ENCODE results near the gene ANXA2.

ANXA2 gene

DNA sequence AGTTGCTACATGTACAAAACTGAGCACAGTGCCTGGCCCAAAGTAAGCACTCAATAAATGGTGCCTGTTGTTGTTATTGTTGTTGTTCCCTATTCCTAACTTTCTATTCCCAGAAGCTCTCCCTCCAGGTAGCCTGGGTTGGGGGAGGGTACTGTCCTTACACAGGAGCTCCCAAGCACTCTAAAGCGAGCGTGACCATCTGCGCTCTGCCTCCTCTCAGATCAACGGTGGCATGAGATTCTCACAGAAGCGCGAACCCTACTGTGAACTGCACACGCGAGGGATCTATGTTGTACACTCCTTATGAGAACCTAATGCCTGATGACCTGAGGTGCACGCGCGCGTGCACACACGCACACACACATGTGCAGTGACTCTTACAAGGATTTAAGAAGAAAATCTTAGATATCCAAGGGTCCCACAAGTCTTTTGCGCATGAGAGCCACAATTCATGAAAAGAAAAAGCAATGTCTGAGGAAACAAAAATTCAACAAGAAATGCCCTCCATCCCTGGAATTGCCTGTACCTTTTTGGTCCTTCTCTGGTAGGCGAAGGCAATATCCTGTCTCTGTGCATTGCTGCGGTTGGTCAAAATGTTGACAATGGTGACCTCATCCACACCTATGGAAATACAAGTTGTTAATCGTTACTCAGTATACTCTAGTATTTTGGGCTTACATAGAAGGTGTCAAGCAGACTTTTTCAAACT is 33.7 kb downstream of the ANXA2 start:
- no peak for DNase-seq

DNA sequence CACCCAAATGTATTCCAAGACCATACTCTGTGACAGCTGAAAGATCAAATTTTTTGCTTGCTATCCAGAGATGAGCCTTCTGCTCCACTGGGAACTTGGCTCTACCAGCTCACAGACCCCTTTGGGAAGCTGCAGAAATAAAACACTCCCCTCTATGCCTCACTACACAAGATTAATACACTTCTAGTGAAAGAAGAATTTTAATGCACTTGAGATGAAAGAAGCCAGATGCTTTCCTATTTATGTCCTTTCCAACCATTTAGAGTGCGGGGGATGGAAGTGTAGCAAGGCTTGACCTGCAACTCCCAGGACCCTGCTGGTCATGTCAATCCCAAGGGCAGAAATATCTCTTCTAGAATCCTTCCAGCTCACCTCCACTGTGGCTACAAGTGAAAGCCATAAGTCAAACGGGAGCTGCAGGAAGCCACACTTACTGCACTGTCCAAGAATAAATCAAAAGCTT is 34.7 kb downstream of the ANXA2 start:
- no peak for DNase-seq

DNA sequence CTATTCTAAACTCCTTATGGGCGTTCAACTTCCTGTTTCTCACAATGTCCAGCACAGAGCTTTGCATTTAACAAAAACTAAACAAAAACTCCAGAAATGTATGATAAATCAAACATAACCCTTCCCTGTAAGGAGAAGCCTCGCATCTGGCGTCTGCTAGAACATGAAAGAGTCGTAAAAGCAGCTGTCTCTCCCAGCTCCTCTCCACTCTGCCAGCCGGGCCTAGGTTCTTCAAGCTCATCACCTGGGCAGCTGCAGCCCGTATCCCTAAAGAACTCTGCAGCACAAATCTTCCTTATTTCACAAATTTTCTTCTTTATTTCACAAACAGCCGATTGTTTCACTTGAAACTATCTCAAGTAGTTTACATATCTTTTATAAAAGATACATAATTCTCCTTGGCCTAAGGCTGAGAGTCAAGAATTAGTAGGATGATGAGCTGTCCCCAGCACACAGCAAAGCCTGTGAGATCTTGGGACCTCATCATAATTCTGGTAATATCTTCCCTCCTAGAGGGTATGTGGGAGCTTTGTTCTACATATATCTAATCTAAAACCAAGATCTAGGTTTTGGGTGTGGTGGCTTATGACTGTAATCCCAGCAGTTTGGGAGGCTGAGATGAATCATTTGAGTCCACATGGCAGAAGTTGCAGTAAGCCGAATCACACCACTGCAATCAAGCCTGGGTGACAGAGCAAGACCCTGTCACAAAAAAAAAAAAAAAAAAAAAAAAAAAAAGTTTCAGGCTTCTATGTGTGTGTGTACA is 35.3 kb downstream of the ANXA2 start:
- DNase-seq = no peak

DNA sequence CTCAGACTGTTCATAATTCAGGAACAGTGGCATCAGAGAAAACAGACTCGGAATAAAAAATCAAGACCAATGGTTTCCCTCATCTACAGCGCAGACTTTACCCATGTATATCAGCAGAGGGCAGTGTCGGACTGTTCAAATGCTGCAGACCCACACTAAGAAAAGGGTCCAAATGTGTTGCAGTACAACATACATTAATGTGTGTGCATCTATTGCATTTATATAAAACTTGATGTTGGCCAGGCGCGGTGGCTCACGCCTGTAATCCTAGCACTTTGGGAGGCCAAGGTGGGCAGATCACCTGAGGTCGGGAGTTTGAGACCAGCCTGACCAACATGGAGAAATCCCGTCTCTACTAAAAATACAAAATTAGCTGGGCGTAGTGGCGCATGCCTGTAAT is 38.0 kb downstream of the ANXA2 start:
- DNase-seq = peak; percentile 18

DNA sequence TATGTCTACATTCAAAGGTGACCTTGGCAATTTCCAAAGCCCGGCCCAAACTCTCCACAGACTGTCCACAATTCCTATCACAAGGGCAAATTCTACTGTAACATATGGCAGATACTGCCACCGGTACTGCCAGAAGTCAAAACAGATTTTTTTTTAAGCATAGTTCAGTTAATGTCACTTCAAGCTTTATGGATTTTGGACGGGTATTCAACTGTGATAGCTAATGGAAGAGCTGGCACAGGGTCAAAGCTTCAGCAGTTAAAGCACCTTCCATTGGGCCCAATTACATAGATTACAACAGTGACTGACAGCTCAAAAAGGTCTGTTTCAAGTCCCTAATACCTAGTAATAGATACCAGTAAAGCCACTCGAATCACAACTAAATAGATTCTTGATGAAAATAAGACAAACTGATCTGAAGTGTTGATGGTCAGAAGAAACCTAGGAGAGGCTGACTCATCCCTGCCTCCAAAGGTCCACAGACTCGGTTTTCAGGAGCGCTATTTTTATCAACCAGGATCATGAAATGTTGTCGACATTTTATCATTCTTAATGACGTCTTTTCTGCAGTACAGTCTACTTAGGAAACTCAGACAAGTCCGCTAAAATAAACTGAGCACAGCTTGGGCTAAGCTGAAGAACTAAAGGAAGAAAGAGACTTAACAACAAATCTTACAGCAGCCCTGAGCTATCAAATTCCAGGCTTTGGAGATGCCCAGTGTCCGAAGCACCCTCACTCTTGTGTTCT is 38.7 kb downstream of the ANXA2 start:
- no peak for DNase-seq

DNA sequence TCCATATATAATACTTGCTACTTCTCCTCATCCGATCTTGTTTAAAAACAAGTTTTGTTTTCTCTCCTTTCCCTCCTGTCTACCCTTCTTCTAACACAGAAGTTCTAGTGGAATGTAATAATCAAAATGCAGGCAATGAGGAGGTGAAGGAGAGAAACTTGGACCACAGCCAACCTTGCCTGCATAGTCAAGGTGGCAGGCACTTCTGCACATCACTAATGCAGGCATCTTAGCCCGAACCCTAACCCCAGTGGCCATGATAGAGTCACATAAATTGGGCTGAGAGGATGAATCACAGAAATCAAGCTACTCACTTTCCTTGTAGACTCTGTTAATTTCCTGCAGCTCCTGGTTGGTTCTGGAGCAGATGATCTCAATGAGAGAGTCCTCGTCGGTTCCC is 41.0 kb downstream of the ANXA2 start:
- no peak for DNase-seq

DNA sequence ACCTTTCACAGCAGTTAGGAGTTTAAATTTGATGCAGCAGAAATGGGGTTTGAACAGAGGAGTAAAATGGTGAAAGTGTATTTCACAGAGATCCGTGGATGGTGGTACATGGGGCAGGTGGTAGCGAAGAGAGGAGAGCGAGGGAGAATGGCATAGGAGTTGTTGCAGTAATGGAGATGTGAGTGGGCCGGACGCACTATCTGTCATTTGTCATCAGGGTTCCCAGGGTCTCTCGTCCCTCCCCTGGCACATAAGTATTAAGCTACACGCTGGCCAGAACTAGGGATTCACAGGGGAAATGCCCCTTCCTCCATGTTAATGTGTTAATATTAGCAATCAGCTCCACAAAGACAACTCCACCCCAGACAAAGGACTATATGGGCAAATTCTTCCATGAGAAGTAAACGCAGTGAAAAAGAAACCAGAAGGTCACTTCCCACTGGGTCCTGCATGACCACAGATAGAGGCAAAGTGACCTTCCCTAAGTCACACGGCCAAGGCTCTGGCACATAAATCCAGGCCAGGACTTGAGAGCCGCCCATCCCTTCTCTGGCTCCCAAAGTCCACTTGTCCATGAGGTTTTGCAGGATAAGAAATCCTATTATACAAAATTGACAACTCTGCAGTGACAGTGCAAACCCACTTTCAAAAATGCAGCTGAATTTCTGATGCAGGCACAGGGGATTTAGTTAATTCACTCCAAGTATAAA is 42.5 kb downstream of the ANXA2 start:
- no peak for DNase-seq

DNA sequence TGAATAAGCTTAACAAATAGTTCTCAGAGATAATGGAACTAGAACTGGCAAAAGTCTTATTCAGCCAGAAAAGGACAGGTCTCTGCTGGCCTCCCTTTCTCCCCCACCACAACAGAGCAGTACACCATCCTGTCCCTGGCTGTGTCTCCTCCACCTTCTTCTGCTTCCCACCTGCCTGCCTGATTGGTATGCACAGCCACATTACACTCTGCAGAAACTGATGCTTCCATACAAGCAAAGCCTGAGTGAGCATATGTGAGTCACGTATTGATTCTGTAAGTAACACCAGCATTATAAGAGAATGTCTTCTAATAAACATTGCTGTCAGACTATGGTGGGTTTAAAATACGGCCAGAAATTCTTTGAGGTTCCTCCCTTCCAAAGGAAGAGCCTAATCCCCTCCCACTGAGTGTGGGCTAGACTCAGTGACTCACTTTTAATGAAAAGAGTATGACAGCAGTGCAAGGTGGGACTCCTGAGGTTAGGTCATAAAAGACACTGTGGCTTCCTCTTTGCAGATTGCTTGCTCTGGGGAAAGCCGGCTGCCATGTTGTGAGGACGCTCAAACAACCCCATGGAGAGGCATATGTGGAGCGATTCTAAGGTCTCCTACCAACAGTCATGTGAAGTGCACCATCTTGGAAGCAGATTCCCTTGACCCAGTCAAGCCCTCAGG is 44.4 kb downstream of the ANXA2 start:
- no peak for DNase-seq

DNA sequence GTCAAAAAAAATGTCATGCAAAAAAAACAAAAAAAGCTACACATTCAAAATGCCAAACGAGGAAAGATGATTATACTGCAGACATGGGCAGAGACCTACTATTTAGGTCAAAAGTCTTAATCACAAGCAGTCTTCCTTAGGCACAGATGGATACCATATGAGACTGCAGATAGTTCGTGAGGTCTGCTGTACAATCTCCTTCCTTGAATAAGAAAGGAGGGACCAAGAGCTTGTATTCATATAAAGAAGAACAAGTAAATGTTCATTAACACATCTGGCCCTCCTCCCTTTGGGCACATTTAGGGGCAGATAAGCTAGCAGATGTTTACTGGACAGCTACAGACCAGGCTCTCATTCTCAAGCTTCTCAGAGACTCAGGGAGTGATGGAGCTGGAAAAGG is 45.3 kb downstream of the ANXA2 start:
- DNase-seq = no peak

DNA sequence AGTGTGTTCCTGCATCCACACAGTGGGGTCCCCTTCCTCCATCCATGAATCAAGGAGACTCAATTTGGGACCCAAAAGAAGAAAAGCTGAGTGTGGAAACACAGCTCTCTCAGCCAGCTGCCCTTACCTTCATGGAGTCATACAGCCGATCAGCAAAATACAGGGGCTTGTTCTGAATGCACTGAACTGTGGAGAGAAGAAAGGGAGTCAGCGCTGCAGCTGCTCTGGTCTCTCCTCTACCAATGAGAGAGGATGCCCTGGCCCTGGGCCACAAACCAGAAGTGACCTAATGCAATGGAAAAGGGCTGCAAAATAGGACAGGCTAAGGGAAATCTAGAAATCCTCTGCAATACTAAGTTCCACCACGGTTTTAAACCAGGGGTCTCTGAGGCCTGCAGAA is 46.7 kb downstream of the ANXA2 start:
- no peak for DNase-seq

DNA sequence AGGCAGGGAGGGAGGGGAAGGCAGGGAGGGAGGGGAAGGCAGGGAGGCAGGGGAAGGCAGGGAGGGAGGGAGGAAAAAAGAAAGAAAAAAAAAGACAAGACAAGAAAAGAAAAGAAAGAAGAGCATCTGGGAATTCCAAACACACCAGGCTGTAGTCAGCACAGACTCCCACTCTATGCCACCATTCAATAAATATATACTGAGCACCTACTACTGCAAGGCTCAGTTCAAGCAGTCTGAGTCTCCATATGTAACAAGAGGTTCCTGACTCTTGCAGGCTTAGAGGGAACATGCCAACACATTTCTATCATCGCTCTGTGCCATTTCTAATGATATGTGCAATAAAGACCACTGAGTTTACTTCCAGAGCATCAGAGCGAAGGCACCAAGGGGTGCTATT is 47.7 kb downstream of the ANXA2 start:
- no peak for DNase-seq

DNA sequence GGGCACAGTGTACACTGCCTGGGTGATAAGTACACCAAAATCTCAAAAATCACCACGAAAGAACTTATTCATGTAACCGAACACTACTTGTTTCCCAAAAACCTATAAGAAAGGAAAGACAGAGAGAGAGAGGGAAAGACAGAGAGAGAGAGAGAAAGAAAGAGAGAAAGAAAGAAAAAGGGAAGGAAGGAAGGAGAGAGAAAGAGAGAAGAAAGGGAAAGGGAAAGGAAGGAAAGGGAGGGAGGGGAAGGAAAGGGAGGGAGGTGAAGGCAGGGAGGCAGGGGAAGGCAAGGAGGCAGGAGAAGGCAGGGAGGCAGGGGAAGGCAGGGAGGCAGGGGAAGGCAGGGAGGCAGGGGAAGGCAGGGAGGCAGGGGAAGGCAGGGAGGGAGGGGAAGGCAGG is 48.2 kb downstream of the ANXA2 start:
- DNase-seq = no peak

DNA sequence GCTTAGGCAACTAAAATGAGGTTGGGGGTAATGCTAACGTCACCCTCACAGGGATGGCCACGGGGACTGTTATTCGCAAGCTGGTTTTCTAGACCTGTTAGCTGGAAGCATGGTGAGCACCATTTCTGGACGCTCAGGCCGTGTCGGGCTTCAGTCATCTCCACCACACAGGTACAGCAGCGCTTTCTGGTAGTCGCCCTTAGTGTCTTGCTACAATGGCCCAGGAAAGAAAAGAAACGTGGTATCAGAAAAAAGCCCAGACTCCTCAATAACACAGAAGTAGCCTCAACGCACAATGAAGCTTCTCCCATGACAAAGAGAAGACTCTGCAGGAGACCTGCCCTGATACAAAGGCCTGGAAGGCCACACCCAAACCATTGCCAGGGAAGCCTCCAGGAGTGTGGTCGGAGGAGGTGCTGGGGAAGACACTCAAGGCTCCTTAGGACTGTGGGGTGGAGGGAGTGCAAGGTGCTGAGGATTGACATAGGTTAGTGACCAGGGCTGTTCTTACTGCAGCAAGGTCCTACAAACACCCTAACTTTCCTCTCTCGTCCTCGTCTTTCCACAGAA is 50.2 kb downstream of the ANXA2 start:
- no peak for DNase-seq

DNA sequence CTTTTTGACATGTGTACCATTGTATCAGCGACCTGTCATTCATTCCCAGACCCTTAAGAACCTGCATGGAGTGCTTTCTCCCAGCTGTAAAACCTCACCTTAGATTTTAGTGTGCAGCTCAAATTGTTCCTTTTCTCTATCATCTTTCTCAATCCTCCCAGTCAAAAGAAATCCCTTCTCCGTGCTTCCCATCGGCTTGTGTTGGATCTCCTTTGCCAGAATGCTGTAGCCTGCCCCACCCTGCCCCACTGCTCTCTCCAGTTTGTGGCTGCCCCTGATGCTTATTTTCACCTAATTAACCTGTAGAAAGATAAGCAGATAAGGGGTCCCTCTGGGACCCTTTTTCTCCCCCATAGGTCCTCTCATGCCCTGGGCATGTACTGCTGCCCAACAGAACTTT is 51.1 kb downstream of the ANXA2 start:
- DNase-seq = no peak

DNA sequence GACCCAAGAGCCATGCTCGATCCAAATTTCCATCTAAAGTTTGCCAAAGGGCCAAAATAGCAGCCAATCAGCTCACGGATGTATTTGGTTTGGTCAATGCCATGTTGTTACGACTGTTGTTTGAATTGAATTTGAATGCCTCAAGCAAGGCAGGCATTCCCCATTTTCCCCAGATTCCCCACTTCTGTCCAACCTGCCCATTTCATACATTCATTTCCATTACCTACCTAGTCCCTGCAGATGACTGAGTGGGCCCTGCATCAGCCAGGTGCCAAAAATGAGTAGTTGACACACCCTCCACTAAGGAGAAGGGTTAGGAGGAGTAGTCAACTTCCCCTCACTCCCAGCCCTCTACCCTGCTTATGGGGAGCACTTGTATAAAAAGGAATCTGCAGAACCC is 51.7 kb downstream of the ANXA2 start:
- no peak for DNase-seq

DNA sequence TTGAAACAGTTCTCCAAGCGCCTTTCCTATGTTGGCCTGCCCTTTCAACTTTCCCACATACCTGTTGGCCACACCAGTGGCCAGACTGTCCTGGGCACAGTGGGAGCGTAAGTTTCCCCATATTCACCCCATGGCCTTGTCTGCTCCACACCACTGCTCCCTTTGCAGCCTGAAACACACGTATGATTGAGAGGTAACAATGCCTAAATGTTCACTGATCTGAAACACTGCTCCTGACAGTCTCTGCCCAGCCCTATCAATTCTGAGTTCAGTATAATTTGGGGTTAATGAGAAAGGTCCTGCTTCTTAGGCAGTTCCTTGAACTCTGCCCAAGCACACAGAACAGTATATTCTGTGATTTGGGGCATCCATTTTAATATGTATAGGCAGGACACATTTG is 52.2 kb downstream of the ANXA2 start:
- no peak for DNase-seq

DNA sequence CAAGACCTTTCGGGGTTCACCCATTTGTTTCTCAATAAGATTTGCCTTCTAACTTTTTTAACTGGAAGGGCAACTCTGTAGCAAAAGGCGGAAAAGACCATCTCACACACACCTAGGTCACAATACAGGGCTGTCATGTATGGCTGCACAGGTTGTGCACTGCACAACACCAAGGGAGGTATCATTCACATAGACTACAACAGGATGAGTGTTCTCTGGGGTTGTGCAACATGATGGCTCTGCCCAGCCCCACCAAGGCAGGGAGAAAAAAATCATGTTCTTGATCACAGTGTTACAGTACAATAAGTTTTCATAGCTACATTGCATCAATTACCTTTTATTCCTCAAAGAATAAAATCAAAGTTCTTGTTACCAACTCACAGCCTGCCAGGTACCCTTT is 52.8 kb downstream of the ANXA2 start:
- no peak for DNase-seq

DNA sequence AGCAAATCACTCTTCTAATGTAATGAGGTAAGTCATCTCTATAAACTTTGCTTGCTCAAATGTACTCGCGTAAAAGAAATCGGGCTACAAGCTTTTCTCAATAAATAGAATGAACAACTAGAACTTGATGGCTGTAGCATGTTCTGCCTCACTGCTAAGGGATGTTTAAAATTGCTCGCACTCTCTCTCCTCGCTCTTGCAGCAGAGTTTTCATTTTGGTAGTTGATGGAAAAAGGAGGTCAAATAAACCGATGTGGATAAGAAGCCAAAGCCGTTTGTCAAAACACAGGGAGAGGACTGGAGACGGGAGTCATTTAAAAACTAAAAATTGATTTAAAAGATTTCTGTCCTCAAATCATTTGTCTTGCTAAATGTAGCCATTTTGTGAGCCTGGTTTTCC is 53.3 kb downstream of the ANXA2 start:
- no peak for DNase-seq

DNA sequence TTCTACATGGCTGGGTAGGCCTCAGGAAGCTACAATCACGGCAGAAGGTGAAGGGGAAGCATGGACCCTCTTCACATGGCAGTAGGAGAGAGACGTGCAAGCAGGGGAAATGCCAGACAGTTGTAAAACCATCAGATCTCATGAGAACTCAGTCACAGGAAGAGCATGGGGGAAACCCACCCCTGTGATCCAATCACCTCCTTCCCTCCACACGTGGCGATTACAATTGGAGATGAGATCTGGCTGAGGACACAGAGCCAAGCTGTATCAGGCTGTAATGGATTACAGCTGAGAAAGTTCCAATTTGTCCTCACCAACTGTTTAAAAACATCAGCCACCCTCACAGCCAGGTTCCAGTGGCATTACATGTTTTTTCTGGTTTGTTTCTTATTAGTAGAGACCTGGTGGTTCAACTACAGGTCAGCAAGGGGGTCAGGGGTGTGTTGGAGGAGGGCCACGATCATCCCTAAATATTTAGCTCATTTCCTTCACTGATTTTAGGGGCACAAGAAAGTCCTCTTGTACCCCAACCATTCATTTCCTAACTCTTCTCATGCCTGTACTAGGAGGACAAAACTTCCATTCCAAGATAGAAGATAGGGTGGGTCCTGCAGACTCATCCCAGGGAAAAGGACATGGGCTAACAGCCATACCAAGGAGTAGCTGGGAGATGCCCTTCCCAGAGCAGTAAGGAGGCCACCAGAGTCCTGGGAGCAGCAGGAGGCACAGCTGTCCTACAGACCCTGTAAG is 54.4 kb downstream of the ANXA2 start:
- DNase-seq = no peak

DNA sequence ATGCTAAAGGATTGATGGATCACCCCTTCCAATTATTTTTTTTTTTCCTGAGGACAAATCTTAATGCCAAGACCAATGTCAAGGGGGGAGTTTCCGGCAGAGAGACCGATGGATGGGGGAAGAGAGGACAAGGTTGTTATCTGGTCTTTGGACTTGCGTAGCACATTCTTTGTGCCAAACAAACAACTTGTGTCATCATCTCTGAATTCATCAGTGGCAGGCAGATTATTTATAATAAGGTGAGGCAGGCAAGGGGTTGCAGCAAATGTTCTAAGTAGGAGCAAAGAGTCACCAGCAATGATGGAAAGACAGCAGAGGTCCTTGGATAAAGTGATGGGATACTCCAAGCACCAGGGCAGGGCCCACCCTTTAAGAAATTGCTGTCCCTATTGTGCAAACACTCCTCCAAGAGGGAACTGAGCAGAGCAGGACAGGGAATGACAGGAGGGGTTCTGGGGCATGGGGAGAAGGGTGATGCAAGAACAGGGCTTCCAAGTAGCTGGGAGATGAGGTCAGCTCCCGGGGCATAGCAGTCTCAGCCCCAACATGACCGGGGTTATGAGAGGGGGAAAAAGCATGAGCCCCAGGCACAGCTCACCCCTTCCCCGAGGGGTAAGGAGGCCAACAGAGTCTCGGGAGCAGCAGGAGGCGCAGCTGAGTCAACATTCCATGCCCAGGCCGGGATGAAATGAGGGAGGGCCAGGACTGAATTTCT is 57.4 kb downstream of the ANXA2 start:
- no peak for DNase-seq

DNA sequence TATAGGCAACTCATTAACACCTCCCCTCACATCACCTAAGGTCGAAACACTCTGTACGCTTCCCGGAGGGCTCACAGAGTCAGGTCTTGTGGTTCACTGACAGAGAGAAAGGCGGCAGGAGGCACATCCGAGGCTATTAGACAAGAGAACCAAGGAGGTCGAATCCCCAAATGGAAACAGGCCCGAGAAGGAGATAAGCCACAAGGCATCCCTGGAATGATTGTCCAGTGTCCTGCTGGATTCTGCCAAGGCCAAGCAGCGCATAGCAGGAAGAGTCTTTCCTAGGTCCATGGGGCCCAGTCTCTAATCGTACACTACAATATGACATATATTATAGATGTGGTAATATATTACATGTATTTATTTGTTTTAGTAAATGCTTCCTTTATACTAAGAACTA is 58.5 kb downstream of the ANXA2 start:
- no peak for DNase-seq
